NOMO-1 (cell line): ENCODE data around the gene MAPK14.

Source experiments
- DNase-seq, 2 experiments: peaks; one replicate each; lab custom pipeline; 2025; ENCODE audit not compliant: unreplicated experiment in 2 of 2; lab: John Stamatoyannopoulos, UW

MAPK14 gene

DNA sequence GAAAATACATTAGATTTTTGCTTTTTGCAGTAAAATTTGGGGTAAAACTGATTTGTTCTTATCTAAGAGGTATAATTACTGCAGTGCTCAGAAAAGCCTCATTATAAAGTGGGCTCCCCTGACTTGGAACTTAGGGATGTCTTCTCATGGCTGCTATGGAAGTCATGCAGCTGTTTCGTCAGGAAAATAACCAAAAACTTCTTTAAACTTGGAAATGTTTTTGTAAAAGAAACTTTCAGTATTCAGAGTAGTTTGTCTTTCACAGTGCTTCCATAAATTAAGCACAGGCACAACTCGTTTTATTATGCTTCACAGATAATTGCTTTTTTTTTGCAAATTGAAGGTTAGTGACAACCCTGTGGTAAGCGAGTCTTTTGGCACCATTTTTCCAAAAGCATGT, 6.8 kb downstream of the MAPK14 start:
- DNase-seq, result no peak

DNA sequence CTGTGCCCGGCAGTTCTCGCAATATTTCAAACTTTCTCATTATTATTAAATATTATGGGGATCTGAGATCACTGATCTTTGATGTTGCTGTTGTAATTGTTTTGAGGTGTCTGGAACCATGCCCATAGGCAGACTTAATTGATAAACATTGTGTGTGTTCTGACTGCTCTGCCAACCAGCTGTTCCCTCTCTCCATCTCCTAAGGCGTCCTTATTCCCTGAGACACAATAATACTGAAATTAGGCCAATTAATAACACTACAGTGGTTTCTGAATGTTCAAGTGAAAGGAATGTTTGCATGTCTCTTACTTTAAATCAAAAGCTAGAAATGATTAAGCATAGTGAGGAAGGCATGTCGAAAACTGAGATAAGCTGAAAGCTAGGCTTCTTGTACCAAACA, 7.6 kb downstream of the MAPK14 start:
- no peak for DNase-seq

DNA sequence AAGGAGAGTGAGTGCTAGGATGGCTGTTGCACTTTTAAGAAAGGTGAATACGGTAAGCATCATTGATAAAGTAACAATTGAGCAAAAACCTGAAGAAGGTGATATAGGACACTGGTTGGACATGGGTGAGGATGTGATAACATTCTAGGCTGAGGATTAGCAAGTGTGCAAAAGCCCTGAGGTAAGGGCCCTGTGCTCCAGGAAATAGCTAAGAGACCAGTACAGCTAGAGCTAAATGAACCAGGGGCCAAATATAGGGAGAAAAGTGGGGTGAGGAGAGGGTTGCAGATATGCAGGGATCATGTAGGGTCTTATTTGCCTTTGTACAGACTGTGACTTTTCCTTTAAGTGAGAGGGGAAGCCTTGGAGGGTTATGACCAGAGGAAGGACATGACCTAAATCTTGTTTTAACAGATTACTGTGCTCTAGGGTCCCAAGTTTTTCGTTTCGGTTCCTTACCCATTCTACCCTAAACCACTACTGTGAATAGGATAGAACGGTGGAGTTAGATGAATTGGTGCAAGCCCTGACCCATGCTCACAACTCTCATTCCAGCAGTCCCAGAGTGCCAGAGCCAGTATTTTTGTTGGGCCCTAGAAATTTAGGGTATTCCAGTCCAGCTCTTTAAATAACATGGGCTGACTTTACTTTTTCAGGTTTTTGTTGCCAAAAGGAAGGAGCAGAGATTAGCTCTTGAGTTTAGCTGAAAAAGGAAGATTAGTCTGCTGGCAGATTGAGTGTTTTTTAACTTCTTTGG, 10.7 kb downstream of the MAPK14 start:
- peak; percentile 13 to 25 for DNase-seq

DNA sequence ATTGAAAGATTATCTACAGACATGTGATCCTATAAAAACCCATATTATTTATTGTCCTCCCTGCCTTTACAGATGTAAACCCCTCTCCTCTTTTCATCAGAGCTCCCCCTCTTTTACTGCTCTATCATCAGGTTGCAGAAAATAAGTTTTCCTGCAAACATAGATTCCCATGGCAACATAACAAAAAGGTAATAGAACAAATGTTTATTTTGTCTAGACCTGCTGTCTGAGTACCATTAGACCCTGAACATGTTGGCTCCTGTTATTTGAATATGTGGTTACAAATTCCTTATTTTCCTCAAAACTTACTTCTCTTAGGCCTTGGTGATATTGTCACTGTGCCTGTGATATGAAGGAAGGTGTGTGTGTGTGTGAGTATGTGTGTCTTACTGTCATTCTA, 11.5 kb downstream of the MAPK14 start:
- DNase-seq, result no peak

DNA sequence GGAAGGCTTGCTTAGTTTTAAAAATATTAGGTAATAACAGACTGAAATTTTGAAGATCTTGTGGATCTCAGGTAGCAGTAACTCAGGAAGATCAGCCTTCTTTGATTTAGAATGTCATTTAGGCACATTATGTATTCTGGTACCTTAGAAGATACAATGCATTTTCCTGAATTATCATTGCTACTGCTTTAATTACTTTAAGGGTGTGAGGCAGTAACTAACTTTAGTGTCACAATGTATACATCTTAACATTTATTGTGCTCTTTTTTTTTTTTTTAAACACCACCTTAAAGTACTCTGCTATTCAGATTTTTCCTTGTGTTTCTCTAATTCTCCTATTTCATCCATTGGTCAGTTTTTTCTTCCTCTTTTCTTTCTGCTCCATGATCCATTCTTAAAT, 13.3 kb downstream of the MAPK14 start:
- no peak for DNase-seq

DNA sequence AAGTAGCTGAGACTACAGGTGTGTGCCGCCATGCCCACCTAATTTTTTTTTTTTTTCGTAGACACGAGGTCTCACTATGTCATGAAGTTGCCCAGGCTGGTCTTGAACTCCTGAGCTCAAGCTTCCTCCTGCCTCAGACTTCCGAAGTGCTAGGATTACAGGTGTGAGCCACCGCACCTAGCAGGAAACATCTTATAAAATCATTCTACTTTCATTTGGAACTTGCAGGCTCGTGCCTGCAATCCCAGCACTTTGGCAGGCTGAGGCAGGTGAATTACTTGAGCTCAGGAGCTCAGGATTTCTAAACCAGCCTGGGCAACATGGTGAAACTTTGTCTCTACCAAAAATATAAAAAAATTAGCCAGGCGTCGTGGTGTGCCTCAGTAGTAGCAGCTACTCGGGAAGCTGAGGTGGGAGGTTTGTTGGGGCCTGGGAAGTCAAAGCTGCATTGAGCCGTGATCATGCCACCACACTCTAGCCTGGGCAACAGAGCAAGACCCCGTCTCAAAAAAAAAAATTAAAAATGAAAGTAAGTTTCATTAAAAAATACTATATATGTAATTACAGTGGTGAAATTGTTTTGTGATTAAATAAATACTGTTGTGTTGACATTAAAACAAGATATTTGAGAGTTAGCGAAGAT, 15.1 kb downstream of the MAPK14 start:
- DNase-seq, result no peak

DNA sequence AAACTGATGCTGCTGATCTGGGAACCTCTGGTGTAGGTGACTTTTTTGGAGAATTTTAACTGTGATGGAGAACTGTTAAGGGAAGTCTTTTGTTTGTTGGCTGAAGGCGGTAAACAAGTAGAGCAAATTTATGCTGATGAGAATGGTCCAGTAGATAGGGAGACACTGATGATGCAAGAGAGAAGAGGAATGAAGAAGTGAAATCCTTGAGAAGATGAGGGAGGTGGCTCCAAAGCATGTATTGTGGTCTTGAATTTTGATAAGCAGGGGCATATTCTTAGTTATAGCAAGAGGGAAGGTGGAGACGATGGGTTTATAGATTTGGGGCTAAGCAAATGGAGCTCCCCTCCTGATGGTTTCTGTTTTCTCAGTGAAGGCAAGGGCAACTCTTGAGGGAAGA, 22.0 kb downstream of the MAPK14 start:
- peak in 1 of 2 experiments; percentile 25 for DNase-seq

DNA sequence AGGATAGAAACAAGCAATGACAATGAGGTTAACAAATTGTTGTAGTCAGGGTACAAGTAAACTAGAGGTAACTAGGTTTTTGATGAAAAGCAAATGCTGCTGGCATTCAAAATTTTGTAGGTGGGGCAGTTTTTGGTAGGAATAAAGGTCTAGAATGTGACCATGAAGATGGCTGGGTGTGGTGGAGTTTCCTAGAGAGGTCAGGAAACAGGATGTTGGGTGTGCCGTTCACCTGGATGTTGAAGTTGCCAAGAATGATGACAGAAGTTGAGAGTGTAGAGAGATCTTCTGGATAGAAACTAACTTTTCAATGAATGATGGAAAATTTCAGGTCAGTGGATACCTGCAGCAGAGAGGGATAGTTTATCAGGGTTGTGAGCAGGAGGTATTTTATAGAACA, 22.7 kb downstream of the MAPK14 start:
- DNase-seq, result no peak

DNA sequence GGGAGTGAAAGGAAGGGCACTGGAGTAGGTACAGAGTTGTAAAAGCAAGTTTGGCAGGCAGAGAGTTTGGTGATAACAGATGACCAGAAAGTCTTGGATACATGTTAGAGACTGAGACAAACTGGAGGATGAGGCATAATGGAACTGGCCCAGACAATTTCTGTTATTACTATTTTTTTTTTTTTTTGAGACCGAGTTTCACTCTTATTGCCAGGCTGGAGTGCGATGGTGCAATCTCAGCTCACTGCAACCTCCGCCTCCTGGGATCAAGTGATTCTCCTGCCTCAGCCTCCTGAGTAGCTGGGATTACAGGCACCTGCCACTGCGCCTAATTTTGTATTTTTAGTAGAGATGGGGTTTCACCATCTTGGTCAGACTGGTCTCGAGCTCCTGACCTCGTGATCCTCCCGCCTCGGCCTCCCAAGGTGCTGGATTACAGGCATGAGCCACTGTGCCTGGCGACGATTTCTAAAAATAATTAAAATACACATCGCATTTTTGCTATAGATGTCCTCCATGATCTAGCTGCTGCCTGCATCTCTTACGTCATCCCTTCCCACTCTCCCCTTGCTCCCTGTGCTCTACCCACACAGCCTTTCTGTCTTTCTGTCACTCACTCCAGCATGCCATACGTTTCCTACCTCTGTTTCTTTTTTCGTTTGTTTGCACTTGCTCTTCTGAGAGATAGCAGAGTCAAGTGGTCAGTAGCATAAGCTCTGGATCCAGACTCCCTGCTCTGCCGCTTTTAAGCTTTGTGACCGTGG, 23.5 kb downstream of the MAPK14 start:
- no peak for DNase-seq

DNA sequence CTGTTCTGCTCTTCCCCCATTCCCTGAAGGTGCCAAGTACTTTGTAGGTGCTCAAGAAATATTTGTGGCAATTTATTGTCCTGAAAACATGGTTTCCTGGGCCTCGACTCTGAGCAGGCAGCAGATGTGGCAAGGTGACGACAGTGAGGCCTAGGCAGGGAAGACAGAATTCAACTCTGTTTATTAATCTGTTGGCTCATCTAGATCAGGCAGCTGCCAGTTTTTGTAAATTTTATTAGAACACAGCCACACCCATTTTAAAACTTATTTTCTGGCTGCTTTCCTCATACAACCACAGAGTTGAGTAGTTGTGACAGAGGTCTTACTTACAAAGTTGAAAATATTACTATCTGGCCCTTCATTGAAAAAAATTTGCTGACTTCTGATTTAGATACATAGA, 24.5 kb downstream of the MAPK14 start:
- DNase-seq, result no peak

DNA sequence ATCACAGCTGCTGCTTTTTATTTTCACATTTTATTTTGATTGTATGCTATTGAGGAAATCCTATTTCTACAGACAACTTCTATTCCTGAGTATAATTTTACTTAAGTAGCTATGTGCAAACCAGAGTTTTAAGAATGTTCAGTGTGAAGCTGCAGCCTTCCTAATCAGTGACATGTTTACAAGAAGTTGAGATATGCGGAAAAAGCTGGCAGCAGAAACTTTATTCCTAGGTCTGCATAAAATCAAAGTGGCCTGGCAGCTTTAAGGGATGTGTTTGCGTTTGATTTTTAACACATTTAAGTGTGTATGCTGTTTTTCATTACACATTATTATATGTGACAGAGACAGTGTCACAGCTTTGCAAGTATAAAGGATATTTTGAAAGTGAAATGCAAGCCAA, 26.3 kb downstream of the MAPK14 start:
- DNase-seq, result no peak

DNA sequence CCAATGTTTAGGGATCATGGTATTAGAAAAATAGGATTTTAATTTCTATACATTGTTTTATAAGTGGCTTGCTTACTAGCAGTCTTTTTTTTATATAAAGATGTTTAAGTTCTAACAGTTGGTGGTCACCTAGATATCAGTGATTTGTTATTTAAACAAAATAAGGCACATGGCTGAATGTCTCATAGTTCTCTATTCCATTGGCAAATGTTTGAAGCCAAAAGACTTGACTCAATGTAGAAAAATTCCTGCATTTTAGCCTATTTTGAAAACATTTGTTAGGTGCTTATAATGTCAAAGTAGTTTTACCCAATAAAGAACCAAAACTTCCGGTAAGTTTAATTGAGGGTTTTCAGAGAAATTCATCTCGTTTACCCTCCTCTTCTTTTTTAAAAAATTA, 26.8 kb downstream of the MAPK14 start:
- DNase-seq, result no peak

DNA sequence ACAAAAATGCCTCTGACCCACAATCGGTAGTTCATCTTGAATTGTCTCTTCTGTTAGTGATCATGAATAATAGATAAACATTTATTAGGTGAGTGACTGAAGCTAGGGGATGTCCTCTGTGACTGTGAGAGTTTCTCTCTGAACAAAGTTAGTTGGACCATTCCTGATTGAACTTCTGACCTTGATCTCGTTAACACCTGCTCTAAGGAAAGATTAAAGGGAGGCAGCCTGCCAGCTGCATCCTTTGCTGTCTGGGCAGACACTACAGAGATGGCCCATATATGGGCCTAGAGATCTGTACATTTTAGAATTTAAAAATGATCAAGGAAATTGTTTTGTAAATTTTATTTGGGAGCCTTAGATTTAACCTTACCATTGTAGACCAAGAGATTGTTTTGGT, 27.3 kb downstream of the MAPK14 start:
- DNase-seq, result no peak

DNA sequence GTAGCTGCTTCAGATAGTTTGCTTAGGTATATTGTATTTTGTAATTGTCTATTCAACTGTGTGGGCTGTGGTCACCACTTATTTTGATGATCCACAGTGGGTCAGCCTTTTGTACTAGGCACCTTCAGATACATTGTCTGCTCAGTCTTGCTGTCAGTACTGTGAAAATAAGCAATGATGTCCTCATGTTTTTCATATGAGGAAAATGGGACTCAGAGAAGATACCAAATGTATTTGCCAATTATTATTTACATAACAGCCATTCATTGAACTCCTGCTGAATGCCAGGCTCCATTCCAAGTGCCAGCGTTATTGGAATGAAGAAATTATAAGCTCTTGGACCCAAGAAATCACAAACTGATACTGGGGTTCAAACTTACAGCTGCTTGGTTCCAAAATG, 28.6 kb downstream of the MAPK14 start:
- no peak for DNase-seq

DNA sequence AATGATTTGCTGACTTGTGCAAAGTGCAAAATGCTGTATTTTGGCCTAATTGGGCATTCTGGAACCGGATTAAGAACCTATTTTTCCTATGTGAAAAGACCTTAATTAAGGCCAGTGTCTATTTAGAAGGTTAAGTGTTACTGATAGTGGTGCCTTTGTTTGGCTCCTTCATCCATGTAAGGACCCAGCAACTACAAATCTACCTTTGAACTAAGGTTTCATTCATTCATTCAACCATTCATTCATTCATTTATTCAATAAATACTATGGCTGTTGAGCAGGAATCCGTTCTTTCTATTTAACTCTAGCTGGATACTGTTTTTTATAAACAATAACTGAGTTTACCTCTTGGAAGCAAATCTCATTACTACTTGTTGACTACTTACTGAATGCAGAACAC, 33.6 kb downstream of the MAPK14 start:
- DNase-seq, result no peak

DNA sequence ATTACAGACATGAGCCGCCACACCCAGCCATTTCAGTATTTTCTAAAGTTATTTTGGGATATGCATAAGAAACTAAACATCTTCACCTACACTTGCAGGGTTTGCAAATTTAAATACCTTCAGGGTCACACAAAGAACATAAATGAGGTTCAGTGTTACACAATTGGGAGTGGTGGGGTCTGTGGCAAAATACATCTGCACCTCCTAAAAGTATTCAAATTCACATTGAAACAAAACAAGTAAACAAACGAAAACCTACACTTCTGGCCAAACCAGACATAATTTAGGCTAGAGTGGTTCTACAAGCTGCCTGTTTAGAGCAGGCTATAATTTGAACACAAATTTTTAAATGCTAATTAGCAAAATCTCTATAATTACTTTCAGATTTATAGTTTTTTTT, 34.6 kb downstream of the MAPK14 start:
- no peak for DNase-seq

DNA sequence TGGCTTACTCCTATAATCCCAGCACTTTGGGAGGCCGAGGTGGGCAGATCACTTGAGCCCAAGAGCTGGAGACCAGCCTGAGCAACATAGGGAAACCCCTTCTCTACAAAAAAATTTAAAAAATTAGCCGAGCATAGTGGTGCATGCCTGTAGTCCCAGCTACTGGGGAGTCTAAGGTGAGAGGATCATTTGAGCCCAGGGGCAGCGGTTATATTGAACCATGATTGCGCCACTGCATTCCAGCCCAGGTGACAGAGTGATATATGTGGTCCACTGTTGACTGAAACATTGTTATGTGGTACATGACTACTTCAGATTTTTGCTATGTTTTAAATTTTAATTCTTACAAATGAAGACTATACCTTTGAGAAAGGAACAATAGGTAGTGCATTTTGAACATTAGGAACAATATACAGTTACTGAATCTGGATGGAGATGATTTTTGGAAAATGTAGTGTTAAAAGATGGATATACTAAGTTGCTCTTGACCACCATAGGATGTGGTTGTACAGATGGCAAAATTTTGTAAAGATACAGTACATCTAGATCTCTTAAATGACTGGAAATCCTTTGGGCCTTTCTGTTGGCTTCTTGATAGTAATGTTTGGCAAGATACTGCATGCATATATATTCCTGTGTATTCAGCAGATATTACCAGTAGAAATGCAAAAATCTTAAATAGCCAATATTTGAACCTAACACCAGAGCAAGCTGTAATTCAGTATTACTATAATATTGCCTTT, 35.9 kb downstream of the MAPK14 start:
- DNase-seq, result no peak

DNA sequence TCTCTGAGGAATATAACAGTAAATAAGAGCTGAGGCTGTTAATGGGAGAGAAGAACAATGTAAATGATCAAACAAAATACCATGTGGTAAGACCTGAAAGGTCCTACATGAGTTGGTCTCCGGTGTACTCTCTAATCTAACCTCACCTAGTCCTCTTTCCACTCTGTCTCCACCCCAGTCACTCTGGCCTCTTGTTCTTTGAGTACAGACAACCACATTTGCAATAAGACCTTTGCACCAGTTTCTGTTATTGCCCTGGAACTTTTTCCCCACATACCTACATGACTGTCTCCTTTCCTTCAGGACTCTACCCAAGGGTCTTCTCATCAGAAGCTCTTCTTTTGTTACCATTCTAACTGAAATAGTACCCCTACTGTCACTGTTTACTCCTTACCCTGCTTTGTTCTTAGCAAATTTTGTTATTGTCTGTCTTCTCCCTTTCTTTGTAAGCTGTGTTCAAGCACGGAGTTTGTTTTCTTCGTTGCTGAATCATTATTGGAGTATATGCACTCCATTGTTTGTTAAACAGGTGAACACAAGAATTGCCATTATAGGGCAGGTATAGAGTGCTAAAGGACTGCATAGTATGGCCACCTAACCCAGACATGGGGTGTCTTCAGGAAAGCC, 37.3 kb downstream of the MAPK14 start:
- no peak for DNase-seq

DNA sequence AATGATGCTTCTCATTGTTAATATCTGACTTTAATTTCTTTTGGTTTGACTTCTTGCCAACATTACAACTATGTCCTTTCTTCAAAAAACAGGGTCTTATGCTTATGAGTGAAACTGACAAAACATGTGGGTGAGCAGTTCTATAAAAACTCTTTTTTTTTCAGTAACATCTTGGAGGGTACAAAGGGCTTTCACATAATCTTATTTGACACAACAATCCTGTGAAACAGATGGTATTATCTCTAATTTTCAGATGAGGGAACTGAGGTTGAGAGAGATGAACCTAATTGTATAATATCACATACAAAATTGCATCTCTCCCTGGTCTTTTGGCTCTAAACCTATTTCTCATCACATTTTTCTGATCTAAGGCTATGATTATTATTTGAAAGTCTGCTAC, 38.3 kb downstream of the MAPK14 start:
- DNase-seq, result no peak

DNA sequence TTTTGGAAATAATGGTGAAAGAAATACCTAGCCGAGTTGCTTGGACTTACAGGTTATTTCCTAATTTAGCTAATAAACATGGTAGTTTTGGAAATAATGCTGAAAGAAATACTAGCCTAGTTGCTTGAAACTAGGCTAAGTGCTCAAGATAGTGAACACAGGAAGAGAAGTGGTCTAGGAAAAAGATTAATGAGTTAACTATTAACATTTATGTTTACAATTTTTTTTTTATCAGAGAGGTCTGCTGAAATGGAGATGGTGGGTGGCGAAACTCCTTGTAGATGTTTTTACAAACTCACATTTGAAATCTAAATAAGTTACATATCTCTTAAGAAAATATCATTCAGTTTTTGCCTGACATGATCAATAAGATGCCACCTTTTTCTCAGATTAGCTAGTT, 39.2 kb downstream of the MAPK14 start:
- DNase-seq, result no peak
